K562 (cell line): ENCODE results near the gene NACC1. TPM values are rescaled to one million over a fixed set of nuclear protein-coding genes. Genes with fewer than 3 reads are reported as not detected.

ENCODE experiments used
- CBX1 ChIP-seq: sonication (generic); IDR thresholded peaks from 2 replicates; pipeline ENCODE4 v1.6.1; 2016; ENCODE audit warnings: antibody characterized with exemption, low read depth, mild to moderate bottlenecking
- CCAR2 ChIP-seq: fragments of 200-400 bp; formaldehyde crosslinking; IDR thresholded peaks from 2 replicates; pipeline ENCODE4 v1.6.1; 2017; ENCODE audit warnings: mild to moderate bottlenecking, low read depth, low read length
- FIP1L1 ChIP-seq: fragments of 200-400 bp; formaldehyde crosslinking; IDR thresholded peaks from 2 replicates; pipeline ENCODE4 v1.6.1; 2018; ENCODE audit warnings: mild to moderate bottlenecking, low read depth, low read length; ENCODE audit not compliant: poor library complexity, severe bottlenecking
- FOXJ2 ChIP-seq: fragments of 200-800 bp; sonication (Bioruptor generic); IDR thresholded peaks from 2 replicates; pipeline ENCODE4 v1.6.1; 2016; ENCODE audit warnings: missing genetic modification characterization, missing compliant biosample characterization
- HLTF ChIP-seq: fragments of 450-650 bp; IDR thresholded peaks from 2 replicates; pipeline ENCODE4 v1.6.1; 2016
- KDM5B ChIP-seq: fragments of 200-600 bp; sonication (generic); IDR thresholded peaks from 2 replicates; pipeline ENCODE4 v1.6.1; 2012; ENCODE audit warnings: low read depth, mild to moderate bottlenecking, moderate library complexity, low read length, control low read depth, inconsistent platforms; ENCODE audit not compliant: insufficient replicate concordance
- LCOR ChIP-seq: sonication (generic); formaldehyde crosslinking; IDR thresholded peaks from 2 replicates; pipeline ENCODE4 v1.8.0; 2022; ENCODE audit warnings: mild to moderate bottlenecking, missing genetic modification reagents
- NR4A1 ChIP-seq, 2 experiments: fragments of 250-450 bp in 1 of 2; fragments of 450-650 bp in 1 of 2; sonication (Bioruptor Pico) in 1 of 2; IDR thresholded peaks; 2 replicates each; pipeline versions ENCODE4 v1.4.0 to v1.6.1; 2016 to 2020; ENCODE audit warnings: mild to moderate bottlenecking in 2 of 2, missing compliant biosample characterization in 1 of 2, missing genetic modification characterization in 1 of 2, moderate library complexity in 1 of 2
- PCBP2 ChIP-seq: fragments of 200-400 bp; formaldehyde crosslinking; IDR thresholded peaks from 2 replicates; pipeline ENCODE4 v1.6.1; 2018; ENCODE audit warnings: low read length, low read depth, mild to moderate bottlenecking, moderate library complexity; ENCODE audit not compliant: poor library complexity, severe bottlenecking
- POLR2AphosphoS2 ChIP-seq: IDR thresholded peaks from 2 replicates; pipeline ENCODE4 v1.6.1; 2012; ENCODE audit warnings: low read length, improper control_type of control experiment
- POLR2B ChIP-seq: fragments of 450-650 bp; IDR thresholded peaks from 2 replicates; pipeline ENCODE4 v1.6.1; 2018; ENCODE audit warnings: low read depth; ENCODE audit not compliant: partially characterized antibody
- STAG1 ChIP-seq: sonication (generic); formaldehyde crosslinking; IDR thresholded peaks from 2 replicates; pipeline ENCODE4 v1.5.0; 2020; ENCODE audit warnings: missing genetic modification reagents, borderline replicate concordance
- SUPT5H ChIP-seq: fragments of 450-650 bp; IDR thresholded peaks from 2 replicates; pipeline ENCODE4 v1.6.1; 2016
- TRIM24 ChIP-seq, 2 experiments: fragments of 450-650 bp; IDR thresholded peaks; 2 replicates each; pipeline ENCODE4 v1.6.1; 2016
- ZBED1 ChIP-seq: IDR thresholded peaks from 2 replicates; pipeline ENCODE4 v1.6.1; 2014
- polyA plus RNA-seq, 8 experiments: library from polyadenylated mRNA; depleted of rRNA in 4 of 8; stranded (reverse) in 5 of 8; unstranded in 3 of 8; fragments of >200 nt; fragmentation: Nextera tagmentation in 2 of 8; fragmentation: Illumina TruSeq in 1 of 8; extraction: Ambion mirVana in 2 of 8; extraction: Trizol in 1 of 8; gene quantifications; 2 replicates each; pipeline versions ENCODE4 v1.2.1 to v1.2.3, GENCODE V29; 2011 to 2014; ENCODE audit warnings: inconsistent platforms in 1 of 8, missing spikeins in 1 of 8
- total RNA-seq, 7 experiments: library from RNA; depleted of rRNA in 6 of 7; stranded (reverse); fragments of >200 nt in 6 of 7; fragmentation: Illumina TruSeq in 2 of 7; extraction: Trizol in 2 of 7; gene quantifications; 2 replicates each; pipeline versions ENCODE4 v1.2.1 to v1.2.3, GENCODE V29; 2011 to 2021; ENCODE audit warnings: low replicate concordance in 1 of 7
- TF ChIP-seq, protein P1 (sequence below): sonication (generic); formaldehyde crosslinking; IDR thresholded peaks from 2 replicates; pipeline ENCODE4 v1.8.0; 2022; ENCODE audit warnings: mild to moderate bottlenecking, missing genetic modification reagents
- TF ChIP-seq, protein P2 (sequence below), 2 experiments: IDR thresholded peaks; 2 replicates each; pipeline ENCODE4 v1.6.1; 2011; ENCODE audit warnings: borderline replicate concordance in 1 of 2, control low read depth in 1 of 2, low read depth in 1 of 2, low read length in 1 of 2, mild to moderate bottlenecking in 1 of 2, mixed read lengths in 1 of 2, moderate library complexity in 1 of 2; ENCODE audit not compliant: insufficient read depth in 1 of 2, insufficient read length in 1 of 2, poor library complexity in 1 of 2, severe bottlenecking in 1 of 2; ENCODE audit errors: extremely low read depth in 1 of 2
- TF ChIP-seq, protein P3 (sequence below): sonication (generic); formaldehyde crosslinking; IDR thresholded peaks from 2 replicates; pipeline ENCODE4 v1.8.0; 2022; ENCODE audit warnings: mild to moderate bottlenecking, missing genetic modification reagents, borderline replicate concordance

NACC1 gene
- total and polyA plus RNA-seq, 9 of the 15 experiments (the other 6 are each of a cell fraction or from before 2014, with no cell fraction given) = 0.04 to 96.6 (median 25.8) TPM

- TF ChIP-seq, protein P1, sequence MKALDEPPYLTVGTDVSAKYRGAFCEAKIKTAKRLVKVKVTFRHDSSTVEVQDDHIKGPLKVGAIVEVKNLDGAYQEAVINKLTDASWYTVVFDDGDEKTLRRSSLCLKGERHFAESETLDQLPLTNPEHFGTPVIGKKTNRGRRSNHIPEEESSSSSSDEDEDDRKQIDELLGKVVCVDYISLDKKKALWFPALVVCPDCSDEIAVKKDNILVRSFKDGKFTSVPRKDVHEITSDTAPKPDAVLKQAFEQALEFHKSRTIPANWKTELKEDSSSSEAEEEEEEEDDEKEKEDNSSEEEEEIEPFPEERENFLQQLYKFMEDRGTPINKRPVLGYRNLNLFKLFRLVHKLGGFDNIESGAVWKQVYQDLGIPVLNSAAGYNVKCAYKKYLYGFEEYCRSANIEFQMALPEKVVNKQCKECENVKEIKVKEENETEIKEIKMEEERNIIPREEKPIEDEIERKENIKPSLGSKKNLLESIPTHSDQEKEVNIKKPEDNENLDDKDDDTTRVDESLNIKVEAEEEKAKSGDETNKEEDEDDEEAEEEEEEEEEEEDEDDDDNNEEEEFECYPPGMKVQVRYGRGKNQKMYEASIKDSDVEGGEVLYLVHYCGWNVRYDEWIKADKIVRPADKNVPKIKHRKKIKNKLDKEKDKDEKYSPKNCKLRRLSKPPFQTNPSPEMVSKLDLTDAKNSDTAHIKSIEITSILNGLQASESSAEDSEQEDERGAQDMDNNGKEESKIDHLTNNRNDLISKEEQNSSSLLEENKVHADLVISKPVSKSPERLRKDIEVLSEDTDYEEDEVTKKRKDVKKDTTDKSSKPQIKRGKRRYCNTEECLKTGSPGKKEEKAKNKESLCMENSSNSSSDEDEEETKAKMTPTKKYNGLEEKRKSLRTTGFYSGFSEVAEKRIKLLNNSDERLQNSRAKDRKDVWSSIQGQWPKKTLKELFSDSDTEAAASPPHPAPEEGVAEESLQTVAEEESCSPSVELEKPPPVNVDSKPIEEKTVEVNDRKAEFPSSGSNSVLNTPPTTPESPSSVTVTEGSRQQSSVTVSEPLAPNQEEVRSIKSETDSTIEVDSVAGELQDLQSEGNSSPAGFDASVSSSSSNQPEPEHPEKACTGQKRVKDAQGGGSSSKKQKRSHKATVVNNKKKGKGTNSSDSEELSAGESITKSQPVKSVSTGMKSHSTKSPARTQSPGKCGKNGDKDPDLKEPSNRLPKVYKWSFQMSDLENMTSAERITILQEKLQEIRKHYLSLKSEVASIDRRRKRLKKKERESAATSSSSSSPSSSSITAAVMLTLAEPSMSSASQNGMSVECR = 0 out of 2 replicates have a peak, but pooled peaks have one; percentile 47
- TF ChIP-seq FIP1L1 (peak; percentile 87), STAG1 (CRISPR knock-in tag) (0 out of 2 replicates have a peak, but pooled peaks have one; percentile 15), CCAR2 (no peak), POLR2AphosphoS2 (peak; percentile 84; the same call in 1 of the 2 replicates), KDM5B (peak; percentile 72), TRIM24 (IDR thresholded peaks at IDR 0.05) (0 out of 4 replicates have a peak, but pooled peaks of 1 of the 2 experiments have one; percentile 27), ZBED1 (no peak), POLR2B (peak; percentile 65), NR4A1 (CRISPR knock-in tag; IDR thresholded peaks at IDR 0.05) (no peak), NR4A1 (tag; IDR thresholded peaks at IDR 0.05) (0 out of 2 replicates have a peak, but pooled peaks have one; percentile 23), PCBP2 (no peak), HLTF (no peak), SUPT5H (peak; percentile 77), LCOR (no peak), FOXJ2 (tag) (no peak), CBX1 (peak; percentile 81; the same call in 1 of the 2 replicates)
- TF ChIP-seq, protein P2, sequence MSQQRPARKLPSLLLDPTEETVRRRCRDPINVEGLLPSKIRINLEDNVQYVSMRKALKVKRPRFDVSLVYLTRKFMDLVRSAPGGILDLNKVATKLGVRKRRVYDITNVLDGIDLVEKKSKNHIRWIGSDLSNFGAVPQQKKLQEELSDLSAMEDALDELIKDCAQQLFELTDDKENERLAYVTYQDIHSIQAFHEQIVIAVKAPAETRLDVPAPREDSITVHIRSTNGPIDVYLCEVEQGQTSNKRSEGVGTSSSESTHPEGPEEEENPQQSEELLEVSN (IDR thresholded peaks at IDR 0.05; ENCODE audit: borderline replicate concordance in 1 of 2, extremely low read depth in 1 of 2, insufficient read depth in 1 of 2, insufficient read length in 1 of 2, low read depth in 1 of 2, low read length in 1 of 2, poor library complexity in 1 of 2, severe bottlenecking in 1 of 2) = peak; percentile 82 to 89
- TF ChIP-seq, protein P3, sequence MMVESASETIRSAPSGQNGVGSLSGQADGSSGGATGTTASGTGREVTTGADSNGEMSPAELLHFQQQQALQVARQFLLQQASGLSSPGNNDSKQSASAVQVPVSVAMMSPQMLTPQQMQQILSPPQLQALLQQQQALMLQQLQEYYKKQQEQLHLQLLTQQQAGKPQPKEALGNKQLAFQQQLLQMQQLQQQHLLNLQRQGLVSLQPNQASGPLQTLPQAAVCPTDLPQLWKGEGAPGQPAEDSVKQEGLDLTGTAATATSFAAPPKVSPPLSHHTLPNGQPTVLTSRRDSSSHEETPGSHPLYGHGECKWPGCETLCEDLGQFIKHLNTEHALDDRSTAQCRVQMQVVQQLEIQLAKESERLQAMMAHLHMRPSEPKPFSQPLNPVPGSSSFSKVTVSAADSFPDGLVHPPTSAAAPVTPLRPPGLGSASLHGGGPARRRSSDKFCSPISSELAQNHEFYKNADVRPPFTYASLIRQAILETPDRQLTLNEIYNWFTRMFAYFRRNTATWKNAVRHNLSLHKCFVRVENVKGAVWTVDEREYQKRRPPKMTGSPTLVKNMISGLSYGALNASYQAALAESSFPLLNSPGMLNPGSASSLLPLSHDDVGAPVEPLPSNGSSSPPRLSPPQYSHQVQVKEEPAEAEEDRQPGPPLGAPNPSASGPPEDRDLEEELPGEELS = no peak
These were observed 21.8 kb upstream of the NACC1 start (continued) for GRCh38 chr19:13095934-13096927.
